HepG2 (cell line): ENCODE results near the gene SPC24.

Source experiments
- AGO1 ChIP-seq: fragments of 200-400 bp; formaldehyde crosslinking; IDR thresholded peaks from 2 replicates; pipeline ENCODE4 v1.6.1; 2017; ENCODE audit warnings: mild to moderate bottlenecking, low read depth, low read length, moderate library complexity; ENCODE audit not compliant: poor library complexity, severe bottlenecking
- CREB1 ChIP-seq, 2 experiments: fragments of 450-650 bp in 1 of 2; IDR thresholded peaks; 2 replicates each; pipeline ENCODE4 v1.6.1; 2016 to 2017; ENCODE audit warnings: control low read depth in 1 of 2, mild to moderate bottlenecking in 1 of 2, missing compliant biosample characterization in 1 of 2, missing genetic modification characterization in 1 of 2
- CTCF ChIP-seq: sonication (generic); formaldehyde crosslinking; IDR thresholded peaks from 2 replicates; pipeline ENCODE4 v1.5.0; 2020; ENCODE audit warnings: mild to moderate bottlenecking, missing genetic modification reagents, moderate library complexity
- EP300 ChIP-seq, 3 experiments: sonication (generic) in 1 of 3; formaldehyde crosslinking in 1 of 3; IDR thresholded peaks; 2 replicates each; pipeline versions ENCODE4 v1.5.1 to v1.6.1; 2011 to 2020; ENCODE audit warnings: low read depth in 2 of 3, low read length in 2 of 3, borderline replicate concordance in 1 of 3, improper control_type of control experiment in 1 of 3, mild to moderate bottlenecking in 1 of 3, missing genetic modification reagents in 1 of 3, moderate library complexity in 1 of 3
- ETS1 ChIP-seq: sonication (generic); formaldehyde crosslinking; IDR thresholded peaks from 2 replicates; pipeline ENCODE4 v1.4.0; 2020; ENCODE audit warnings: missing genetic modification reagents
- EZH2 ChIP-seq: conservative IDR thresholded peaks from 2 replicates; pipeline ENCODE4 v1.6.1; 2012; ENCODE audit warnings: mild to moderate bottlenecking, low read depth, low read length, moderate library complexity
- HMGA1 ChIP-seq: sonication (generic); formaldehyde crosslinking; conservative IDR thresholded peaks from 2 replicates; pipeline ENCODE4 v1.4.0; 2020; ENCODE audit warnings: missing genetic modification reagents
- MXI1 ChIP-seq: IDR thresholded peaks from 3 replicates; pipeline ENCODE4 v1.6.1; 2012; ENCODE audit warnings: low read depth, low read length, inconsistent platforms, borderline replicate concordance
- POLR2A ChIP-seq, 2 experiments: IDR thresholded peaks; 2 replicates each; pipeline ENCODE4 v1.6.1; 2011; ENCODE audit warnings: low read depth in 2 of 2, low read length in 2 of 2, mild to moderate bottlenecking in 1 of 2, moderate library complexity in 1 of 2; ENCODE audit not compliant: insufficient read depth in 1 of 2
- SMAD1 ChIP-seq: sonication (generic); formaldehyde crosslinking; IDR thresholded peaks from 2 replicates; pipeline ENCODE4 v1.4.0; 2020; ENCODE audit warnings: missing genetic modification reagents, low read depth, mild to moderate bottlenecking, borderline replicate concordance
- ZNF788 ChIP-seq: sonication (generic); formaldehyde crosslinking; IDR thresholded peaks from 2 replicates; pipeline ENCODE4 v1.5.0; 2020; ENCODE audit warnings: mild to moderate bottlenecking, missing genetic modification reagents, borderline replicate concordance
- ZSCAN29 ChIP-seq: sonication (generic); formaldehyde crosslinking; conservative IDR thresholded peaks from 2 replicates; pipeline ENCODE4 v1.4.0; 2020; ENCODE audit warnings: mild to moderate bottlenecking, missing genetic modification reagents

- TF ChIP-seq ETS1 (CRISPR knock-in tag) (no peak), CREB1 (IDR thresholded peaks at IDR 0.05) (no peak), CREB1 (CRISPR knock-in tag; IDR thresholded peaks at IDR 0.05) (no peak), POLR2A (IDR thresholded peaks at IDR 0.05; ENCODE audit: insufficient read depth in 1 of 2, low read depth in 2 of 2, low read length in 2 of 2) (no peak), EP300 (IDR thresholded peaks at IDR 0.05; ENCODE audit: low read depth in 2 of 2, low read length in 2 of 2) (no peak), EP300 (CRISPR knock-in tag; IDR thresholded peaks at IDR 0.05; ENCODE audit: borderline replicate concordance) (no peak), MXI1 (no peak), EZH2 (no peak), SMAD1 (CRISPR knock-in tag) (no peak), HMGA1 (no peak), ZNF788 (CRISPR knock-in tag) (no peak), CTCF (CRISPR knock-in tag) (no peak), ZSCAN29 (CRISPR knock-in tag) (no peak), AGO1 (no peak)
Measured at GRCh38 chr19:11168568-11168967, 13.0 kb upstream of the SPC24 start.
